Measurements from ENCODE around the gene CGB7. TPM values are rescaled to one million over a fixed set of nuclear protein-coding genes. Genes with fewer than 3 reads are reported as not detected.
A peak's percentile ranks its signal among the peaks of the same experiment; 100 is the strongest.
"Not testable (repeated sequence)": the region's sequence is repeated elsewhere in the genome, so short reads cannot be mapped to it uniquely, and the experiment has no call there.

CGB7 gene
- total RNA-seq, 1 donor from 2014 or later: 1.8 TPM

DNA sequence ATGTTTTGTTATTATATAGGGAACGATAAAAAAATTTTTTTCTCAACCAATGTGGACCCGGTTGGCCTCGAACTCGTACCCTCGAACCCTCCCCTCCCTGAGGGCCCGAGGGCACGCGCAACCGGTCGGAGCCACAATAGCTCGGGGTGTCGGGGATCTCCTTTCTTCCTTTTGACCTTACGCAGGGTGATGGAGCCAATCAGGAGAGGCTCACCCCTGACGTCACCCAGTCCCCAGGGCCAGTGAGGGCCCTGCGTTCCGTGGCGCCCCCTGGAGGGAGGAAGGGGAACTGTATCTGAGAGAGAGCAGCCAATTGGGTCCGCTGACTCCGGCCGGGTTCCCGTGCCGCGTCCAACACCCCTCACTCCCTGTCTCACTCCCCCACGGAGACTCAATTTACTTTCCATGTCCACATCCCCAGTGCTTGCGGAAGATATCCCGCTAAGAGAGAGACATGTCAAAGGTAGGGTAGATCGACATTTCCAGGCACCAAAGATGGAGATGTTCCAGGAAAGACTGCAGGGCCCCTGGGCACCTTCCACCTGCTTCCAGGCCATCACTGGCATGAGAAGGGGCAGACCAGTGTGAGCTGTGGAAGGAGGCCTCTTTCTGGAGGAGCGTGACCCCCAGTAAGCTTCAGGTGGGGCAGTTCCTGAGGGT lies 25.8 kb downstream of the CGB7 start, which contains the start of gene CGB2:
Gene CGB2 (plus strand): TSS at position 249 of the 660 bp plus-strand sequence. CDS start 206 bp downstream, at position 455.
- TF ChIP-seq, protein P1, sequence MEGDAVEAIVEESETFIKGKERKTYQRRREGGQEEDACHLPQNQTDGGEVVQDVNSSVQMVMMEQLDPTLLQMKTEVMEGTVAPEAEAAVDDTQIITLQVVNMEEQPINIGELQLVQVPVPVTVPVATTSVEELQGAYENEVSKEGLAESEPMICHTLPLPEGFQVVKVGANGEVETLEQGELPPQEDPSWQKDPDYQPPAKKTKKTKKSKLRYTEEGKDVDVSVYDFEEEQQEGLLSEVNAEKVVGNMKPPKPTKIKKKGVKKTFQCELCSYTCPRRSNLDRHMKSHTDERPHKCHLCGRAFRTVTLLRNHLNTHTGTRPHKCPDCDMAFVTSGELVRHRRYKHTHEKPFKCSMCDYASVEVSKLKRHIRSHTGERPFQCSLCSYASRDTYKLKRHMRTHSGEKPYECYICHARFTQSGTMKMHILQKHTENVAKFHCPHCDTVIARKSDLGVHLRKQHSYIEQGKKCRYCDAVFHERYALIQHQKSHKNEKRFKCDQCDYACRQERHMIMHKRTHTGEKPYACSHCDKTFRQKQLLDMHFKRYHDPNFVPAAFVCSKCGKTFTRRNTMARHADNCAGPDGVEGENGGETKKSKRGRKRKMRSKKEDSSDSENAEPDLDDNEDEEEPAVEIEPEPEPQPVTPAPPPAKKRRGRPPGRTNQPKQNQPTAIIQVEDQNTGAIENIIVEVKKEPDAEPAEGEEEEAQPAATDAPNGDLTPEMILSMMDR (conservative IDR thresholded peaks at IDR 0.05; ENCODE audit: low read depth, low read length): peak; percentile 45
- DNase-seq (ENCODE audit: low read depth); H3K4me3 ChIP-seq (ENCODE audit: low read depth, low read length): not testable (repeated sequence)

DNA sequence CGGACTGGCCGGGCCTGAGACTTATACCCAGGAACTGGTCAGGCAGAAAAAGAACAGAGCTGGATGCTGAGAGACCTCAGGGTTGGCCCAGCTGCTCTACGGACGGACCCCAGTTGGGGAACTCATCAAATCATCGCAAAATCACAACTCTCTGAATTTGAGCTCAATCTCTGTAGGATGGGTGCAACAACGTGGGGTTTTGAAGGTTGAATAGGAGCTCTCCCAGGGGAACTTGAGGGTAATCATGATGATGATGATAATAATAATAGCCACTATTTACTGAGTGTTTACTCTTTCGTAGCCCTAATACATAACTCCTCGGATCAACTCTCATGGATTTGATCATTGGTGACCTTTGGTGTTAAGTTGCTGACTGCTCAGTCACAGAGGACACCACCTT lies 27.2 kb downstream of the CGB7 start:
- not testable (repeated sequence) for H3K4me3 ChIP-seq (ENCODE audit: low read depth, low read length); DNase-seq (ENCODE audit: low read depth)

DNA sequence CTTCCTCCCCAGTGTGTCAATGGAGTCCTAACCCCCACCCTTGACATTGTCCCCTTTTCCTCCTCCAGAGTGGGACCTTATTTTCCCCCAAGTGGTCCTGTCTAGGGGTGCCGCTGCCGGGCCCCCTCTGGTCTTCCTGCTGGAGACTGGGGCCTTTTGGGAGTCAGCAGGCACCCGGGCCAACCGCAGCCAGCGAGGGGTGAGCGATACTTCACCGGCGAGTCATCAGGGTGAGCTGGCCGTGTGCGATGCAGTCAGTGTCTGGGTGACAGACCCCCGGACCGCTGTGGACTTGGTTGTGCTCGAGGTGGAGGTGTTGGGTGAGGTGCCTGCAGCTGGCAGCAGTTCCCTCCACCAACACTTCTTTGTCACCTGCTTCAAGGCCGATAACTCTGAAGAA lies 27.8 kb downstream of the CGB7 start:
- DNase-seq (ENCODE audit: low read depth); H3K4me3 ChIP-seq (ENCODE audit: low read depth, low read length): not testable (repeated sequence)

DNA sequence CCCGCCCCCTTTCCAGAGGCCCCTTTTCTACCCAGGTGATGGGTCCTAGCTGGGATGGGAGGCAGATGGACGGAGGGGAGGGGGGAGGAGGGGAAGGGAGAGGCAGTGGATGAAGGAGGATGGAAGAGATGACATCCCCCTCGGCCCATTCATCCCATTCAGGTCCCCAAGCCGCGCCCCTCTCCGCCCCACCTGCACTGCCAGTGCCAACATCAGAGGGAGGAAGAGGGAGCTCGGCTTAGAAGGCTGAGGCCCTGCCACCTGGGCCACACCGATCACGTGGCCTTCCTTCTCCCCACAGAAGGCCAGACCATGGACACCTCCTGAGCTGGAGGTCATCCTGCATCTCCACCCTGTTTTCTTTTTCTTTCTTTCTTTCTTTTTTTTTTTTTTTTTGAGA lies 28.9 kb downstream of the CGB7 start:
- DNase-seq (ENCODE audit: low read depth); H3K4me3 ChIP-seq (ENCODE audit: low read depth, low read length): not testable (repeated sequence)

DNA sequence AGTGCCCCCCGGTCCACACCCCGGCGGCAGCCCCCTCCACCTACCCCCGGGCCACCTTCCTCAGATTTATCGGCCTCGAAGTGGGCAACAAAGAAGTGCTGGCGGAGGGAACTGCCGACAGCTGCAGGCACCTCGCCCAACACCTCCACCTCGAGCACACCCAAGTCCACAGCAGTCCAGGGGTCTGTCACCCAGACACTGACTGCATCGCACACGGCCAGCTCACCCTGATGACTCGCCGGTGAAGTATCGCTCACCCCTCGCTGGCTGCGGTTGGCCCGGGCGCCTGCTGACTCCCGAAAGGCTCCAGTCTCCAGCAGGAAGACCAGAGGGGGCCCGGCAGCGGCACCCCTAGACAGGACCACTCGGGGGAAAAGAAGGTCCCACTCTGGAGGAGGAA lies 31.9 kb downstream of the CGB7 start:
- not testable (repeated sequence) for DNase-seq (ENCODE audit: low read depth)

DNA sequence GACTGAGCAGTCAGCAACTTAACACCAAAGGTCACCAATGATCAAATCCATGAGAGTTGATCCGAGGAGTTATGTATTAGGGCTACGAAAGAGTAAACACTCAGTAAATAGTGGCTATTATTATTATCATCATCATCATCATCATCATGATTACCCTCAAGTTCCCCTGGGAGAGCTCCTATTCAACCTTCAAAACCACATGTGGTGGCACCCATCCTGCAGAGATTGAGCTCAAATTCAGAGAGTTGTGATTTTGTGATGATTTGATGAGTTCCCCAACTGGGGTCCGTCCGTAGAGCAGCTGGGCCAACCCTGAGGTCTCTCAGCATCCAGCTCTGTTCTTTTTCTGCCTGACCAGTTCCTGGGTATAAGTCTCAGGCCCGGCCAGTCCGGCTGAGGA lies 32.5 kb downstream of the CGB7 start:
- DNase-seq (ENCODE audit: low read depth); H3K4me3 ChIP-seq (ENCODE audit: low read depth, low read length): not testable (repeated sequence)

More for the DNA sequence above, 31.9 kb downstream of the CGB7 start:
- H3K4me3 ChIP-seq (ENCODE audit: low read depth, low read length): not testable (repeated sequence)

DNA sequence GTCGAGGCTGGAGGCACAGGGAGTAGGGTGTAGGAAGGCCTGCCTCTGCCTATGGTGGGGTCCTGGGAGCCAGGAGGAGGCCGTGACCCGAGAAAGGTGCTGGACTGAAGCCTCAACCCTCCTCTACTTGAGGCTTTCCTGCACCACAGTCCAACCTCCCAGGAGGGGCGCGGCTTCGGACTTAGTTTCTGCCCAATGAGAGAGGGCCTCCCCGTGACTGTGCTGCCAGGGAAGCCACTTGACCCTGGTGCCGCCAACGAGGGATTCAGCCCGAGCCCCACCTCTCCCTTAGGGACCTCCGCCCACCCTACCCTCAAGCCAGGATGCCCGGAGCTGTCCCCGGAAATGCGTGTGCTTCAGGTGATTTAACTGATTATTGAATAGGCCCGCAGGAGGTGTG lies 33.3 kb downstream of the CGB7 start, which contains the start of gene CGB3:
Gene CGB3 (minus strand): TSS at position 101 of the 400 bp plus-strand sequence. CDS start 362 bp downstream, outside the sequence.
- not testable (repeated sequence) for DNase-seq (ENCODE audit: low read depth); H3K4me3 ChIP-seq (ENCODE audit: low read depth, low read length)

DNA sequence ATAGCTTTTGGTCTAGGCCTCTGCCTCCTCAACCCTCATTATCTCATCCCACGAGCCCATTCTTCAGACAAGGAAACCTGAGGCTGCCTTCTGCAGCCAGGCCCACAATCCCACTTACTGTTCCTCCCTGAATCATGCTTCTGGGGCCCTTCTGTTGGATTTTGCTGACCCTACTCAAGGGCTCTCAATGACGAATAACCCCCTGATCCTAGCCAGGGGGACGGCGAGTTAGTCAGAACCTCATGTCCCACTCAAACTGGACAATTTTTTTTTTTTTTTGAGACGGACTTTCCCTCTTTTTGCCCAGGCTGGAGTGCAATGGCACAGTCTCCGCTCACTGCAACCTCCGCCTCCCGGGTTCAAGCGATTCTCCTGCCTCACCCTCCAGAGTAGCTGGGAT lies 35.4 kb downstream of the CGB7 start:
- TF ChIP-seq, protein P1 (conservative IDR thresholded peaks at IDR 0.05; ENCODE audit: low read depth, low read length): no peak
- no peak overlapping the region for H3K4me3 ChIP-seq (ENCODE audit: low read depth, low read length)
- DNase-seq (ENCODE audit: low read depth): no peak

DNA sequence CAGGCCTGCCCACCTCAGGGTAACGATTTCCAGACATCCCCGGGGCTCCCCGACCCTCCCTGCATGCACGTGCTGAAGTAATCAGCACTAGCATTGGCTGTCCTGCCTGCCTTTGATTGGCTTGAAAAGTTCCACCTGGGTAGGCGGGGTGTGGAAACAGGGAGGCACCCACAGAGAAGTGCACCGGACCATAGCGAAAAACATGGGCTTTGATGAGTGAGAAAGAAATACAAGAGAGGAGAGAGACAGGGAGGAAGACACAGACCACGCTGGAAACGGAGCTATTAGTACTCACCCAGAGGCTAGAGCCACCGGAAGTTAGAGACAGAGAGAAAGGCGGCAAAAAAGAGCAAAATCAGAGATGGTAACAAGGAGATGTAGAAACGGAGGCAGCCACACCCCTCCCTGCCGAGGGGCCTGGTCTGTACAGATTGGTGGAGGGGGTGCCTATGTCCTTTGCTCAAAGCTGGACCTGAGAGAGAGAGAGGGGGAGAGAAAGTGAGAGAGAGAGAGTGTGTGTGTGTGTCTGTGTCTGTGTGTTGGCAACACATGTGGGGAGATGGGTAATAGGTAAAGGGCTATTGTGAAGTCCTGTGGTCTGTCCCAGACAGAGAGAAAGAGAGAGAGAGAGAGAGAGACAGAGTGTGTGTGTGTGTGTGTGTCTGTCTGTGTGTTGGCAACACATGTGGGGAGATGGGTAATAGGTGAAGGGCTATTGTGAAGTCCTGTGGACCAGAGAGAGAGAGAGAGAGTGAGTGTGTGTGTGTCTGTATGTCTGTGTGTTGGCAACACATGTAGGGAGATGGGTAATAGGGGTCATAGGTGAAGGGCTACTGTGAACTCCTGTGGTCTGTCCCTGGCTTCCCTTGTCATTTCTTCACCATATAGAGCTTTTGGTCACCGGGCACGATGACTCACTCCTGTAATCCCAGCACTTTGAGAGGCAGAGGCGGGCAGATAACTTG lies 36.3 kb downstream of the CGB7 start:
- TF ChIP-seq, protein P1 (conservative IDR thresholded peaks at IDR 0.05; ENCODE audit: low read depth, low read length): no peak
- no peak overlapping the region for H3K4me3 ChIP-seq (ENCODE audit: low read depth, low read length)
- DNase-seq (ENCODE audit: low read depth): no peak

DNA sequence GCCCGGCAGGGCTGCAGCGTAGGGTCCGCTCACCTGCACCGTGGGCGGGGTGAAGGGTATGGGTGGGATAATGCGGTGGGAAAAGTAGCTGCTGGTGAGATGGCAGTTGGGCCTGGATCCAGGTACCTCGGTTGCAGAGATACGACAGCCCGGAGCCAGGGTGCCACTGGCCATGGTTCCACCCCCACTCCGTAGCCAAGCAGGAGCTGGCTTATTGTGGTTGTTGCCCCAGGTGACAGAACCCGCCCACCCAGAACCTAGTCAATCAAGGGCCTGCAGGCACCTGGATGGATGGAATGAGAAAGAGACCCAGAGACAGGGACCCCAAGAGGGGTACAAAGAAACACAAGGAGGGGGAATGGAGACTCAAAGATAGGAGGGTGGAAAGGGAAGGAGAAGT lies 37.2 kb downstream of the CGB7 start:
- no peak overlapping the region for H3K4me3 ChIP-seq (ENCODE audit: low read depth, low read length)
- TF ChIP-seq, protein P1 (conservative IDR thresholded peaks at IDR 0.05; ENCODE audit: low read depth, low read length): no peak
- no peak for DNase-seq (ENCODE audit: low read depth)

All from epithelial cell of proximal tubule (primary cell).